Activated T-helper 1 cell treated with anti-CD3 and anti-CD28 coated beads, Interleukin-12 subunit alpha, Interleukin-12 subunit beta, Interleukin-2, Interleukin-4 antibody, amounts not matched to agents 30 ng/mL and 10 ng/mL and 1 ng/mL, durations not matched to agents 14 hours and 24 hours and 36 hours (primary cell): ENCODE results near the gene SPATA31E1. TPM values are rescaled to one million over a fixed set of nuclear protein-coding genes. Genes with fewer than 3 reads are reported as not detected.
"Not testable (repeated sequence)": the region's sequence is repeated elsewhere in the genome, so short reads cannot be mapped to it uniquely, and the experiment has no call there.

Experiments
- DNase-seq: peaks from one replicate; pipeline ENCODE4 v3.0.0; 2021; ENCODE audit warnings: low spot score
- H3K27ac Mint-ChIP-seq: one replicate; pipeline ENCODE4 v1.8.0; 2021; ENCODE audit warnings: mild to moderate bottlenecking, mixed read lengths
- H3K27me3 Mint-ChIP-seq: one replicate; pipeline ENCODE4 v1.8.0; 2022; ENCODE audit warnings: mild to moderate bottlenecking, moderate library complexity, mixed read lengths; ENCODE audit not compliant: insufficient read depth
- H3K36me3 Mint-ChIP-seq: one replicate; pipeline ENCODE4 v1.8.0; 2021; ENCODE audit warnings: low read depth, mixed read lengths
- H3K4me1 Mint-ChIP-seq: one replicate; pipeline ENCODE4 v1.8.0; 2021; ENCODE audit warnings: low read depth, mixed read lengths
- H3K4me3 Mint-ChIP-seq: one replicate; pipeline ENCODE4 v1.8.0; 2021; ENCODE audit warnings: mild to moderate bottlenecking, moderate library complexity, mixed read lengths
- H3K9me3 Mint-ChIP-seq: one replicate; pipeline ENCODE4 v1.8.0; 2021; ENCODE audit warnings: mixed read lengths
- intact Hi-C: fragments of 100-400 bp; cut with micrococcal nuclease; formaldehyde crosslinking; loops from one replicate; pipeline ENCODE4 v1.15.1; 2024
- total RNA-seq: library from RNA; stranded (reverse); gene quantifications from 2 replicates; pipeline ENCODE4 v1.2.3, GENCODE V29; 2022

SPATA31E1 gene
- total RNA-seq, 1 donor from 2014 or later, result not detected

DNA sequence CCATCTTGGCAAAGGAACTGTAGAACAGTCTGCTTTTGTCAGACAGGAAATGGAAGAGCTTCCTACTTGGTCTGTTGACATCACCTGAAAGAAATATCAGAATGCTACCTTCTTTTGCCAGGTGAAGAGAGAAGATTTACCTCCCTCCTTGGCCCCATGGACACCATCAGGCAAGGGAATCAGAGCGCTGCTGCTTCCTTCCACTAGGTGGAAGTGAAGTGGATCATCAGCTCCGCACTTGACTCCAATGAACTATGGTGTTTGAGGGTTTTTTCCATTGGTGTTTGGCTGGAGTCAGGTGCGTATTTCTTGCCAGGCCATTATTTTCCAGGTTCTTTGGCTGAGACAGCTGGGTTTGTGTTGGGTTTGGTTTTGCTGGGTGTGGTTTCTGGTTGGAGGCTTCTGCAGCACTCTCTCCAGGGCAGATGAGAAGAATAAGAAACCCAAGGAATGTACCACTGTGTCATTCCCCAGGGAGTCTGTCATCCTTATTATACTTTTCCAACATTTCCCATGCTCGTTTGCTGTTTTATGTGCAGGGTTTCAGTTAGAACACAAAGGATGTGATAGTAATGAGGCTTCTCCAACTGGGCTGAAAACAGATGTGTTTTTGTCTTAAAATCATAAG lies 12.4 kb downstream of the SPATA31E1 start:
- Mint-ChIP-seq H3K27ac (no peak overlapping the region), H3K4me3 (no peak overlapping the region), H3K4me1 (no peaks in the 10 kb centered on the region), H3K9me3 (no peaks in the 10 kb centered on the region), H3K27me3 (peaks cover 16% of the 10 kb centered on the region), H3K36me3 (no peaks in the 10 kb centered on the region)
- intact Hi-C loops, result no loop called here
- no peak for DNase-seq

DNA sequence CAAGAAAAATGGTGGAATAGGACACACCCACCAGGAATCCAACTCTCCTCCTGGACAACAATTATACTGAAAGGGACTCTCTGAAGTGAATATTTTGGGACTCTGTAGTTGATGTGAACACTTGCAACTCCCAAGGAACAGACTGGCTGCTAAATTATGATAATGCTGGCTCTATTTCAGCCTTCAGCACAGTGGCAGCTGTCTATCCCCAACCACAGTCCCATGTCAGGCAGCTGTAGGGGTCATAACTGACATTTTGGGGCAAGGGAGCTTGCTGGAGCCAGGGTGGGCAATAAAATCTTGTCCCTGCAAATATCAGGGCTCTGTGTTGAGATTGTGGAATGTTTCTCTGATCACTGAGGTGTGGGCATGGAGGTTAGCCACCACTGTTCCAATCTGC lies 14.2 kb downstream of the SPATA31E1 start:
- no peak for DNase-seq
- Mint-ChIP-seq H3K4me3 (no peak overlapping the region), H3K9me3 (peaks cover 7% of the 10 kb centered on the region), H3K4me1 (no peaks in the 10 kb centered on the region), H3K27me3 (peaks cover 19% of the 10 kb centered on the region), H3K36me3 (no peaks in the 10 kb centered on the region), H3K27ac (no peak overlapping the region)
- intact Hi-C loops, result no loop called here

DNA sequence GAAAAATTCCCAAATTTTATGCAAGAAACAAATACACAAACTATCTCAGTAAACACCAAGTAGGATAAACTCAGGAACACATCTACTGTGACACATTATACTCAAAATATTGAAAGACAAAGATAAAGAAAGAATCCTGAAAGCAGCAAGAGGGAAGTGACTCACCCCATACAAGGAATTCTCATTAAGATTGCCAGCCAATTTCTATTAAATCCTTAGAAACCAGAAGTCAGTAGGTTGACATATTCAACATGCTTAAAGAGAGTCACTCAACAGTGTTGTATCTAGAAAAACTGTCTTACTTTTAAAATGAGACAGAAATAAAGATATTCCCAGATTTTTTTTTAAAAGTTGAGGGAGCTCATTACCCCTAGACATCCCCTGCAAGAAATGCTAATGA lies 15.5 kb downstream of the SPATA31E1 start:
- Mint-ChIP-seq H3K4me3 (no peak overlapping the region), H3K36me3 (no peaks in the 10 kb centered on the region), H3K9me3 (peaks cover 8% of the 10 kb centered on the region), H3K27me3 (peaks cover 19% of the 10 kb centered on the region), H3K4me1 (no peaks in the 10 kb centered on the region), H3K27ac (no peak overlapping the region)
- no peak for DNase-seq
- intact Hi-C loops, result no loop called here

DNA sequence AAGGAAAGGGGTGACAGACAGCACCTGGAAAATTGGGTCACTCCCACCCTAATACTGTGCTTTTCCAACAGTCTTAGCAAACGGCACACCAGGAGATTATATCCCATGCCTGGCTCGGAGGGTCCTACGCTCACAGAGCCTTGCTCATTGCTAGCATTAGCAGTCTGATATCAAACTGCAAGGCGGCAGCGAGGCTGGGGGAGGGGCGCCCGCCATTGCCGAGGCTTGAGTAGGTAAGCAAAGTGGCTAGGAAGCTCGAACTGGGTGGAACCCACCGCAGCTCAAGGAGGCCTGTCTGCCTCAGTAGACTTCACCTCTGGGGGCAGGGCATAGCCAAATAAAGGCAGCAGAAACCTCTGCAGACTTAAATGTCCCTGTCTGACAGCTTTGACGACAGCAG lies 19.7 kb downstream of the SPATA31E1 start:
- intact Hi-C loops, DNase-seq, H3K27ac Mint-ChIP-seq, H3K4me1 Mint-ChIP-seq, H3K4me3 Mint-ChIP-seq, H3K36me3 Mint-ChIP-seq: not testable (repeated sequence)
- peaks cover 16% of the 10 kb centered on the region for H3K27me3 Mint-ChIP-seq
- H3K9me3 Mint-ChIP-seq, result peaks cover 15% of the 10 kb centered on the region

DNA sequence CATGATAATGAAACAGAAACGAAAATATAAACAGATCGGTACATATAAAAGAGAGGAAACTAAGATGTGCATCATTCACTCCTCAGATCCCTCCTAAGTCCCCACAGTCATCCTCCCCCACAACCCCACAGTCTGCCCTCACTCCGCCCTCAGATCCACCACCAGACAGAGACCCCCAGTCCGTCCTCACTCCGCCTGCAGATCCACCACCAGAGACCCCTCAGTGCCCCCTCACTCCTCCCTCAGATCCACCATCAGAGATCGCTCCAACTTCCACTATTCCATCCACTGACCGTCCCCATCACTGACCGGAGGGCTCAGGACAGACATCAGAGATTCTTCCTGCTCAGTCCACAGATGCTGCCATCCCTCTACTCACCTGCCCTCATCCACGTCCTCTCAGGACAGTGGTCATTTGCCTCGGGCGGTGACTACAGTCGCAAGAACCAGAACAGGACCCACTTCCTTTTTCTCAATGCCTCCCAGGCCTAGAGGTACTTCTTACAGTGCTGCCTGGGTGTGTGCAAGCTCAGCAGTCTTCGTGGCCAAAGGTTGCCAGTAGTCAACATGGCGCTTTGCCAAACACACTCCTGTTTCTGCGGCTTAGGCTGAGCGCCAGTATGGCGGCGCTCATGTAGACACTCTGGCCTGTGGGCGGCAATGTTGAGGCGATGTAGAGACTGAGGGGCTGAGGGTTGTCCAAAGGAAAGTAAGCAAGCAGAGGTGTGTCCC lies 26.8 kb downstream of the SPATA31E1 start:
- H3K27ac Mint-ChIP-seq, result no peak overlapping the region
- no peaks in the 10 kb centered on the region for H3K36me3 Mint-ChIP-seq
- H3K4me1 Mint-ChIP-seq, result no peaks in the 10 kb centered on the region
- H3K9me3 Mint-ChIP-seq, result no peaks in the 10 kb centered on the region
- H3K27me3 Mint-ChIP-seq, result no peaks in the 10 kb centered on the region
- no peak for DNase-seq
- no peak overlapping the region for H3K4me3 Mint-ChIP-seq
- intact Hi-C loops, result no loop called here

DNA sequence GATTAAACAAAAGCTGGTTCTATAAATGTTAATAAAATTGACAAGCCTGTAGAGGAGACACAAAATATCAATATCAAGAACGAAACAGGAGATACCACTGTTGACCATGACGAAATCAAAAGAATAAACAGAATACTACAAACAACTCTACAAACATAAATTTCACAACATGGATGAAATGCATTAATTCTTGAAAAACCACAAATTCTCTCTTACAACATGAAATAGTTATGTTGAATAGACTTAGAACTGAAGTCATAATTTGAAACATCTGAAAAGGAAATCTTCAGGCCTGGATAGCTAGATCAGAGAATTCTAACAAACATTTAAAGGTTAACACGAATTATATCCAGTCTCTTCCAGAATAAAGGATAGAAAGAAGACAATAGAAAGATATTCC lies 28.1 kb downstream of the SPATA31E1 start:
- no peaks in the 10 kb centered on the region for H3K4me1 Mint-ChIP-seq
- H3K9me3 Mint-ChIP-seq, result no peaks in the 10 kb centered on the region
- H3K36me3 Mint-ChIP-seq, result no peaks in the 10 kb centered on the region
- intact Hi-C loops, result no loop called here
- H3K27me3 Mint-ChIP-seq, result no peaks in the 10 kb centered on the region
- no peak overlapping the region for H3K27ac Mint-ChIP-seq
- no peak overlapping the region for H3K4me3 Mint-ChIP-seq
- DNase-seq, result no peak

DNA sequence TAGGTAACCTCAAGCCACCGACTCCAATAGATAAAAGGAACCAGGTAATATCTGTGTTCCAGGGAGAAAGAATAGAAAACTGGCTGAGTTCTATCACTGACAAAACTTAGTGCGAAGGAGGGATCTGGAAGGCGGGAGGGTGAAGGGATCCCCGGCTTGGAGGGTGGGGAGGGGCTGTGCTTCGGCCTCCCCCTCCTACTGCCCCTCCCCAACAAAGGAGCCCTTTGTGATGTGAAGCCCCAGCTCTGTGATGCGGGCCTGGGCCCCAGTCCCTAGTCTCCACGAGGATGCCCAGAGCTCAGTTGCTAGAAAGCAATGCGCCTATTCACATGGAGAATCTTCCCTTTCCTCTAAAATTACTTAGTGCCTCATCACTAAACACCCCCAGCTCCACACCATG lies 35.0 kb downstream of the SPATA31E1 start, which contains the start of gene SPATA31C1:
Gene SPATA31C1 (plus strand): TSS at position 301 of the 400 bp plus-strand sequence.
- H3K27me3 Mint-ChIP-seq, H3K9me3 Mint-ChIP-seq, H3K4me3 Mint-ChIP-seq, H3K27ac Mint-ChIP-seq, H3K36me3 Mint-ChIP-seq, DNase-seq, intact Hi-C loops, H3K4me1 Mint-ChIP-seq: not testable (repeated sequence)

DNA sequence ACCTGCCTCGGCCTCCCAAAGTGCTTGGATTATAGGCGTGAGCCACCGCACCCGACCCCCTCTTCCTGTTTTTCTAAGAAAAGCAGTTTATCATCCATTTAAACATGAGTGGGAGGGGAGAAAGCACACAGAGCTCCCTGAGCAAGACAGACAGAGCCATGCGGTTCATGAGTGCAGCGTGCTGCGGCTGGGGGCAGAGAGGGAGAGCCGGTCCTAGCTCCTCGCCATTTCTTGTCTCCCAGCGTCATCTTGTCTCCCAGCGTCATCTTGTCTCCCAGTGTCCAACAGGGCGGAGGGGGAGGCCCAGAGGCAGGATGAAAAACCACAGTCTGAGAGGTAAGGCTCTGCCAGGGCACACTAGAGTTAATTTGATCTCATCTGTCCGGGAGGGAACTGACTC lies 36.3 kb downstream of the SPATA31E1 start:
- H3K9me3 Mint-ChIP-seq, H3K4me3 Mint-ChIP-seq, H3K27me3 Mint-ChIP-seq, DNase-seq, intact Hi-C loops, H3K36me3 Mint-ChIP-seq, H3K4me1 Mint-ChIP-seq, H3K27ac Mint-ChIP-seq: not testable (repeated sequence)

DNA sequence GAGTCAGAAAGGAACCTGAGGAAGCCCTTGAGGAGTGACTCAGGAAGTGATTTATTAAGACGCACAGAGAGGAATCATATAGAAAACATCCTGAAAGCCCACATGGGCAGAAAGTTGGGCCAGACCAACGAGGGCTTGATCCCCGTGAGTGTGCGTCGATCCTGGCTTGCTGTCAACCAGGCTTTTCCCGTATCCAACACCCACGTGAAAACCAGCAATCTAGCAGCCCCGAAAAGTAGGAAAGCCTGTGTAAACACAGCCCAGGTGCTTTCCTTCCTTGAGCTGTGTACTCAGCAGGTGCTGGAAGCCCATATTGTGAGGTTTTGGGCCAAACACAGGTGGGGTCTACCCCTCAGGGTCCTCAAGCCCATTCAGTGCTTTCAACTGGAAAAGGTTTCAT lies 38.9 kb downstream of the SPATA31E1 start:
- H3K36me3 Mint-ChIP-seq, H3K27me3 Mint-ChIP-seq, intact Hi-C loops, H3K4me3 Mint-ChIP-seq, H3K4me1 Mint-ChIP-seq, DNase-seq, H3K27ac Mint-ChIP-seq, H3K9me3 Mint-ChIP-seq: not testable (repeated sequence)

DNA sequence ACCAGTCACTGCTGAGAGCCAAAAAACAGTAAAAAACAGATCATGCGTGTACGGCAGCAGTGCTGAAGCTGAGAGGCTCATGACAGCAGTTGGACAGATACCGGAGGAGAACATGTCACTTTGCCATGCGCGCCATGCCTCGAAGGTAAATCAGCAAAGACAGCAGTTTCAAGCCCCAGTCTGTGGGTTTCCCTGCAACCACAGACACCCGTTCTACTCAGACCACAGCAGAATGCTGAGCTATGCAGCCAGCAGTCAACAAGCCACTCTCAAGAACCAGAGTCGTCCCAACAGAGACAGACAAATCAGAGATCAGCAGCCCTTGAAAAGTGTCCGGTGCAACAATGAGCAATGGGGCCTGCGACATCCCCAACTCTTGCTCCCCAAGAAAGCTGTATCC lies 40.3 kb downstream of the SPATA31E1 start:
- H3K4me3 Mint-ChIP-seq, H3K27me3 Mint-ChIP-seq, H3K4me1 Mint-ChIP-seq, H3K36me3 Mint-ChIP-seq, intact Hi-C loops, H3K9me3 Mint-ChIP-seq: not testable (repeated sequence)
- H3K27ac Mint-ChIP-seq, result peak overlapping the region; percentile 23
- peak; percentile 25 for DNase-seq

DNA sequence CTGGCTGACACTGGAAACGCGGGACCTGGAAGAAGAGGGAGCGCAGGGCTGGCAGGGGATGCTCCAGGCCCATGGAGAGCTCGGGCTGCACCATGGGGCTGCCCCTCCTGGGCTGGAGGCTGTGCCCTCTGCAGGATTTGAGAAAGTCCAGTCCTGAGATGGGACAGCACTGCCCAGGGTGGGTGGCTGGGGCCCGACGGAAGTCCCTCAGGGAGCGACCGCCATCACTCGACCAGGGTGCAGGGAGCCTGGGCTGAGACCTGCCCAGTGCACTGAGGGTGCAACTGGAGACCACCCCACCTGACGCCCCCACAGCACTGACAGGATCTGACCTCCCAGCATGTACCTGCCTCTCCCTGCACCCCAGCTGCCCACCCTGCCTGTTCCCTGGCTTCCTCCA lies 42.2 kb downstream of the SPATA31E1 start:
- DNase-seq, H3K9me3 Mint-ChIP-seq, H3K4me3 Mint-ChIP-seq, H3K36me3 Mint-ChIP-seq, H3K27me3 Mint-ChIP-seq, intact Hi-C loops, H3K27ac Mint-ChIP-seq, H3K4me1 Mint-ChIP-seq: not testable (repeated sequence)

DNA sequence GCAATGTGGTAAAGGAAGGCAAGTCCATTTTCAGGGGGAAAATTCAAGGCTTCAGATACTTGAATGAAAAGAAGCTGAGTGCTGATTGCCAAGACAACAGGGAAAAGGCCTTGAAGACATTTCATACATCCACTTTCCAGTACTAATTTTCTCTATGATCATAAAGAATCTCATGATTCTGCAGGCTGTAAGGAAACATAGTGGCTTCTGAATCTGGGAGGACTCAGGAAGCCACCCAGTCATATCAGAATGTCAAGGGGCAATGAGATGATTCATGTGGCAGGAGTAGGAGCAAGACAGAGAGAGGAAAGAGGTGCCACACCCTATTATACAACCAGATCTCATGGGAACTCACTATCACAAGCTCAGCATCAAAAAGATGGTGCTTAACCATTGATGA lies 46.5 kb downstream of the SPATA31E1 start:
- H3K4me3 Mint-ChIP-seq, H3K9me3 Mint-ChIP-seq, H3K27me3 Mint-ChIP-seq, H3K36me3 Mint-ChIP-seq, H3K27ac Mint-ChIP-seq, H3K4me1 Mint-ChIP-seq, DNase-seq, intact Hi-C loops: not testable (repeated sequence)

DNA sequence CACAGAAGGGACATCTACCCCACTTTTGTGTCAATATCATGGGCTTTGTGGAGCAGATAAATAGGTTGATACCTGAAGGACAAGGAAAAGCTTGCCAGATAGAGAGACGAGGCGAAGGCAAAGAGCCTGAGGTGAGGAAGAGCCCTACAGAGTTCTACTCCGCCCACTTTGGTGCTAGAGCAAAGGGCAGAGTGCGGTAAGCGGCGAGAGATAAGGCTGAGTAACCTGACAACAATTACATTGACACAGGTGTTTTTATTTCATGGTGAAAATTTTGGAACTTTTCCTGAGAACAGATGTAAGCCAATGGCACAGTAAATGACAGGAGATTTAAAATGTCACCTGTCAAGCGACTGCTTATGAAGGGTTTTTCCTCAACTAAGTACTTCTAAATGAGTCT lies 51.8 kb downstream of the SPATA31E1 start:
- H3K36me3 Mint-ChIP-seq, intact Hi-C loops, H3K4me3 Mint-ChIP-seq, DNase-seq, H3K27me3 Mint-ChIP-seq, H3K4me1 Mint-ChIP-seq, H3K9me3 Mint-ChIP-seq, H3K27ac Mint-ChIP-seq: not testable (repeated sequence)

DNA sequence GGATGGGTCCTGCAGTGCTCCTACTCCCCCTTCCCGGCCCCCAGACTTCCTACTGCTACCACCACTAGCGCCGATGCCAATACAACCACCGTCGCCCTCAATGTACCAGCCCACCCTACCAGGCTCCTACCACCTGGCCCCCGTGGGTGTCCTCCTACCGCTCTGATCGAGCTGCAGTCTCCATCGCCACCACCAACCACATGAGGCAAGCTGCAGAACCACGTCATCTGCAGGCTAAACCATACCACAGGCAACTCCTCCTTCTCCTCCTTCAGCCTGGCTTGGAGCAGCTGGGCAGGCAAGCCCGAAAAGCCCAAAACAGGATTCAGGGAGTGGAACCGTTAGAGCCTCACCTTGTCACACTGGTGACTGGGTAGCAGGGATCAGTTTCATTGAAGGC lies 54.7 kb downstream of the SPATA31E1 start:
- H3K4me1 Mint-ChIP-seq, H3K4me3 Mint-ChIP-seq, intact Hi-C loops, DNase-seq, H3K9me3 Mint-ChIP-seq, H3K27ac Mint-ChIP-seq, H3K36me3 Mint-ChIP-seq, H3K27me3 Mint-ChIP-seq: not testable (repeated sequence)
